ENCODE results near the gene NUCKS1.

DNA sequence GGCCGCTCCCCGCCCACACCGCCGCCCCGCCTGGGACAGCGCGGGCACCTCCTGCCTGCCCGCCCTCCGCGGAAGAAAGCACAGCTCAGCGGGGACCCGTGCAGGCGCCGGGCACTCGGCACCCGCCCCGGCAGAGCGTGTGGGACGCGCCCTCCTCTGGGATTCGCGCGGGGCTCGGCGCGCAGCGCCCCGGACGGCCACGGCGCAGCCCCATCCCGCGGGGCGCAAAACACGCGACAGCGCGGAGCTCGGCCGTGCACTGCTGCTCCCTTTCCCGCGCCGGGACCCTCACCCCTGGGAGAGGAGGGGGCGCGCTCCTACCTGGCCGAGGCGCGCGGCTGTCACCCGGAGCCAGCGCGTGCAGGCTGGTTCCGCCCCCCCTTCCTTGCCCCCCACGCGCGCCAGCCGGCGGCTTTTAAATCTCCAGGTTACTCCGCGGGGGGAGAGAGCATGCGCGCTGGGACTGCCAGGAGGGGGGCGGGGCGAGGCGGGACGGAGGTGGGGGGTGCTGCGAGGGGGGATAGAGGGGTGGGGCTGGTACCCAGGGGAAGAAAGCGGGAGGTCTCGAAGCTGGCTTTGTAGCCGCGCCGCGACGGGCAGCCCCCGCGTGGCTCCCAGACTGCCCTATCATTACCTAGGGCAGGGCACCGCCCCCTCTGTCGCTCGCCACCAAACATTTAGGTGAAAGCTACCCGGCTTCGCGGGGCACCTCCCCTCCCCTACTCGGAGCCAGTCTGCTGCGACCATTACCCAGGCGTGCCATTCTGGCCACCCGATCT lies 69.7 kb downstream of the NUCKS1 start, which contains the start of gene SLC45A3:
- TF ChIP-seq, protein P1, sequence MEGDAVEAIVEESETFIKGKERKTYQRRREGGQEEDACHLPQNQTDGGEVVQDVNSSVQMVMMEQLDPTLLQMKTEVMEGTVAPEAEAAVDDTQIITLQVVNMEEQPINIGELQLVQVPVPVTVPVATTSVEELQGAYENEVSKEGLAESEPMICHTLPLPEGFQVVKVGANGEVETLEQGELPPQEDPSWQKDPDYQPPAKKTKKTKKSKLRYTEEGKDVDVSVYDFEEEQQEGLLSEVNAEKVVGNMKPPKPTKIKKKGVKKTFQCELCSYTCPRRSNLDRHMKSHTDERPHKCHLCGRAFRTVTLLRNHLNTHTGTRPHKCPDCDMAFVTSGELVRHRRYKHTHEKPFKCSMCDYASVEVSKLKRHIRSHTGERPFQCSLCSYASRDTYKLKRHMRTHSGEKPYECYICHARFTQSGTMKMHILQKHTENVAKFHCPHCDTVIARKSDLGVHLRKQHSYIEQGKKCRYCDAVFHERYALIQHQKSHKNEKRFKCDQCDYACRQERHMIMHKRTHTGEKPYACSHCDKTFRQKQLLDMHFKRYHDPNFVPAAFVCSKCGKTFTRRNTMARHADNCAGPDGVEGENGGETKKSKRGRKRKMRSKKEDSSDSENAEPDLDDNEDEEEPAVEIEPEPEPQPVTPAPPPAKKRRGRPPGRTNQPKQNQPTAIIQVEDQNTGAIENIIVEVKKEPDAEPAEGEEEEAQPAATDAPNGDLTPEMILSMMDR (IDR thresholded peaks at IDR 0.05) = no peak
- TF ChIP-seq POLR2A (IDR thresholded peaks at IDR 0.05) = no peak

Measured in esophagus squamous epithelium (tissue), 4 donors.